Stimulated activated effector memory CD8-positive, alpha-beta T cell treated with anti-CD3 and anti-CD28 coated beads, Interleukin-12 subunit alpha, Interleukin-12 subunit beta, amount 100 ng/mL, for 72 hours (primary cell): ENCODE measurements around the gene PET117.
A peak's percentile ranks its signal among the peaks of the same experiment; 100 is the strongest.

Experiments used
- ATAC-seq: fragments of 150-1000 bp; cut with Tn5 transposase; 2 replicates; pipeline ENCODE4 v1.10.0; 2021
- DNase-seq, 2 donors: peaks; one replicate each; pipeline ENCODE4 v3.0.0; 2021 to 2022; ENCODE audit warnings: low spot score in 2 of 2
- H3K27ac Mint-ChIP-seq: one replicate; pipeline ENCODE4 v1.8.0; 2022; ENCODE audit warnings: mild to moderate bottlenecking, mixed read lengths
- H3K36me3 Mint-ChIP-seq: one replicate; pipeline ENCODE4 v1.8.0; 2022; ENCODE audit warnings: mild to moderate bottlenecking, mixed read lengths
- H3K4me1 Mint-ChIP-seq: one replicate; pipeline ENCODE4 v1.8.0; 2022; ENCODE audit warnings: mixed read lengths
- H3K4me3 Mint-ChIP-seq: one replicate; pipeline ENCODE4 v1.8.0; 2022; ENCODE audit warnings: mild to moderate bottlenecking, mixed read lengths
- H3K9me3 Mint-ChIP-seq: one replicate; pipeline ENCODE4 v1.8.0; 2022; ENCODE audit warnings: mixed read lengths

The PET117 gene

DNA sequence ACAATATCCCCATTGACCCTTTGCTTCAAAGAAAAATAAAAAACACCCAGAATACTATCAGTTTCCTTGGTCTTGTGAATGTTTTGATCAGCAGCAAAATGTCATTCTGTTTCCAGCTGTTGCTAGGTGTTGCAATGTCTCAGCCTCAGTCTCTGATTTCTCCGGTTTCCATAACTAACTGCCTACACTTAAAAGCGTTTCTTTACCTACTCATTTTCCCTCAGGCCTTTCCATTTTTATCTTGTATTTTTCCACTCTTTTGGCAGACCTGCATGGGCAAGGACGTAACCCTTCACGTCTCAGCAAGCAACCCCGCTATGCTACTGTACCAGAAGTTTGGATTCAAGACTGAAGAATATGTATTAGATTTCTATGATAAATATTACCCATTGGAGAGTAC, 49.4 kb downstream of the PET117 start:
- DNase-seq (no peak), ATAC-seq (no peak)
- Mint-ChIP-seq H3K4me3 (no peak overlapping the region), H3K36me3 (peaks cover 68% of the 10 kb centered on the region), H3K9me3 (no peaks in the 10 kb centered on the region), H3K4me1 (no peaks in the 10 kb centered on the region), H3K27ac (no peak overlapping the region)

DNA sequence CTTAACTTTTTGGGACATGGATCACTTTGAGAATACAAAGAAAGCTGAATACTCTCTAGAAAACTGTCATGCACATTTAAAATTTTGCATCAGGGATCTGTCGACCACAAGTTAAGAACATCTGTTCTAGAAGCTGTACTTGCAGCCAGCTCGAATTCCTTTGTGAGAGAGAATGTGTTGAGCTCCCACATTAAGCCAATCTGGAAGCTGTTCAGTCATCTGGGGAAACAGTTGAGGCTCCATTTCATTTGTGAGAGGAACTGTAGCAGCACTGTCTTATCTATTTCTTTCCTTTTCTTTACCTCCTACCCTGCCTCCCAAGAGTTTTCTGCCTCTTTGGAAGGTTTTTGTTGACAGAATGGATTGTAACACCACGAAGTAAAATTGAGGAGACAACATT, 50.8 kb downstream of the PET117 start:
- H3K9me3 Mint-ChIP-seq: no peaks in the 10 kb centered on the region
- no peaks in the 10 kb centered on the region for H3K4me1 Mint-ChIP-seq
- DNase-seq (no peak), ATAC-seq (no peak)
- peak overlapping the region; percentile 26 for H3K27ac Mint-ChIP-seq
- H3K36me3 Mint-ChIP-seq: peaks cover 56% of the 10 kb centered on the region
- H3K4me3 Mint-ChIP-seq: no peak overlapping the region

DNA sequence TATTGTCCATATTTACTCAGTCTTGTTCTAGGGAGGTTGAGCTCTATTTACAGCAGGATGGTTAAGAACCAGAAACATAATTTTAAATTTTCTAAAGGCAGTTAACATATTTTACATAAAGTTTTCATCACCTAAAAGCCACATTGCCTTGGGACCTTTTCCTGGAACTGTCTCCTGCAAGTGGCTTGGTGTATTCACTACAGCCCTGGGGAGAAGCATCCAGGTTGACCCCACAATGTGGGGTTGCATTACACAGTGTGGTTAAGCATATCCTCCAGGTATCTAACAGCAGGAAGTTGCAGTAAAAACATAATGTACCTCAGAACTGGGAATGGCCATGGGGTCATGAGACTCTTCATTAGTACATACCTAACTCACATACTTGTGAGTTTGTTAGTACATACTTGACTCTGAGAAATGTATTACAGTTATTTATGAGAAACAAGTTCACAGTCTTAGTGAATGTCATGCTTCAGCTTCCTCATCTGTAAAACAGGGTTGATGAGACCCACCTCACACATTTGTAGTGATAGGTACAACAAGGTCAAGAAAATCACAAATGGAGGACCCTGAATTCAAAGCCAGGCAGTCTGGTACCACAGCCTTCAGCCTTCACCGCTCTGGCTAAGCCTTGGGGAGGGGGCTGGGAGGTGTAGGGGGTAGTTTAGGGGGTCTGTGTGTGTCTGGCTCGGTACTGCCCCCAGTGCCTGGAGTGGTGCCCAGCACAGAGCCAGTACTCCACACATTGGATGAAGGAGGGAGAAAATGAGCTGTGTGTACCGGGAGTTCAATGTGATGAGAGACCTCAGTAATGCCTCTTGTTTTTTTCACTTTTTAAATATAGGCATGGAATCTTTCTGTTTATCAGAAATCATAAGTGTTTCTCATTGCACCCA, 52.9 kb downstream of the PET117 start:
- Mint-ChIP-seq H3K27ac (peak overlapping the region; percentile 26), H3K36me3 (peaks cover 34% of the 10 kb centered on the region), H3K9me3 (no peaks in the 10 kb centered on the region), H3K4me3 (no peak overlapping the region), H3K4me1 (no peaks in the 10 kb centered on the region)
- DNase-seq (no peak), ATAC-seq (no peak)

- H3K27ac Mint-ChIP-seq: no peak overlapping the region
- peaks cover 27% of the 10 kb centered on the region for H3K36me3 Mint-ChIP-seq
- no peaks in the 10 kb centered on the region for H3K9me3 Mint-ChIP-seq
- H3K4me1 Mint-ChIP-seq: no peaks in the 10 kb centered on the region
- no peak overlapping the region for H3K4me3 Mint-ChIP-seq
- ATAC-seq (no peak), DNase-seq (no peak)
These were observed 53.6 kb downstream of the PET117 start for GRCh38 chr20:18191306-18191705.
